Measurements from ENCODE around the gene TCOF1.
A peak's percentile ranks its signal among the peaks of the same experiment; 100 is the strongest.
"Not testable (repeated sequence)": the region's sequence is repeated elsewhere in the genome, so short reads cannot be mapped to it uniquely, and the experiment has no call there.

TCOF1 gene

GRCh38 chr5:150404941-150405816 lies 47.7 kb downstream of the TCOF1 start:
- no peak for DNase-seq (ENCODE audit: low spot score)

DNA sequence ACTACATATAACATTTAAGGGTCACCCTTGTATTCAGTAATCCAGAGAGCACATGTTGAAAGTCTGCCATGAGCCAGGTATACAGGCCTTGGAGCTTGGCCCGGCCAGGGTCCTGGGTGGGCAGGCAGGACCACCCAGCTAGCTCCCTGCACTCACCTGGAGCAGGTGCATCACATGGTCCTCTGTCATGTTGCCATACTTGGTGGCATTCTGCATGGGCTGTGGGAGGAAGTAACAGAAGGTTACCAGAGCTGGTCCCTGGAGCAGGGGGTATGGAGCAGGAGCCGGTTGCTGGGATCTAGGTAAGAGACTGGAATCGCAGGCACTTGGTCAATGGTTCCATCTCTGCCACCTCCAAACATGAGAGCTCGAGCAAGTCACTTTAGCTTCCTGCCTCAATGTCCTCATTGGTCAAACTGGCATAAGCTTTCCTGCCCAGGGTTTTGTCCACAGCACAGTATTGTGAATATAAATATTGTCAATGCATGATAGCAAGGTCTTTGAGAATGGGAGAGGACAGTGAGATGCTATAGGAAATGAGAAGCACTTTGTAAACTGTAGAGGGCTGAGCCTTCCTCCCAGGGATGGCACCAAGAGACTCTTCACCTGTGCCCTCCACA lies 48.7 kb downstream of the TCOF1 start:
- DNase-seq (ENCODE audit: low spot score), result no peak

- DNase-seq (ENCODE audit: low spot score), result no peak
These were observed 49.2 kb downstream of the TCOF1 start for GRCh38 chr5:150406723-150407095.

DNA sequence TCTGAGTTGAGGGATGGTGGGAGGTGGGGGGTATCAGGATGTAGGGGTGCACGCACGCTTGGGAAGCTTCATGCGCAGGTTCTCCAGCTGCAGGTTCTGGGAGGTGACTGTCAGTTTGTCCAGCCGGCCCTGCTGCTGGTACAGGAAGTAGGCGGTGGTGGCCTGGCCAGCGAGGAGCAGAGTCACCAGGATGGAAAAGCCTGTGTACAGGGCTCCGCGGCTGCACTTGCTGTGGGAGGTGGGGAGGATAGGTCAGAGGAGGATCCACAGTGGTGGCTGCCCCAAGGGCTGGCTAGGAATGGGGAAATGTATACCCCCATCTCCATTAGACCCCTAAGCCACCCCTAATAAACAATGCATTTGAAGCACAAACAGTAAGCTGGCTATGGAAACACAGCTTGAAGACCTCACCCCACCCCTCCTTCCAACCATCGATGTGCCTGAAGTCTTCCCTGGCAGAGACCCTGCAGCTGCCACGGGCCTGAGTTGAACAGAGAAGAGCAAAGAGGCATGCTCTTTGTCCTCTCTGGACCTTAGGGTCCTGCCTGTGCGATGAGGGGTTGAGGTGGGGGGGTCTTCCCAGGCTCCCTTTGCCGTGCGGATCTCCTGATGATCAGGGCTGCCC lies 49.7 kb downstream of the TCOF1 start:
- DNase-seq (ENCODE audit: low spot score), result no peak

- no peak for DNase-seq (ENCODE audit: low spot score)
These were observed 50.9 kb downstream of the TCOF1 start for GRCh38 chr5:150408231-150408943.

DNA sequence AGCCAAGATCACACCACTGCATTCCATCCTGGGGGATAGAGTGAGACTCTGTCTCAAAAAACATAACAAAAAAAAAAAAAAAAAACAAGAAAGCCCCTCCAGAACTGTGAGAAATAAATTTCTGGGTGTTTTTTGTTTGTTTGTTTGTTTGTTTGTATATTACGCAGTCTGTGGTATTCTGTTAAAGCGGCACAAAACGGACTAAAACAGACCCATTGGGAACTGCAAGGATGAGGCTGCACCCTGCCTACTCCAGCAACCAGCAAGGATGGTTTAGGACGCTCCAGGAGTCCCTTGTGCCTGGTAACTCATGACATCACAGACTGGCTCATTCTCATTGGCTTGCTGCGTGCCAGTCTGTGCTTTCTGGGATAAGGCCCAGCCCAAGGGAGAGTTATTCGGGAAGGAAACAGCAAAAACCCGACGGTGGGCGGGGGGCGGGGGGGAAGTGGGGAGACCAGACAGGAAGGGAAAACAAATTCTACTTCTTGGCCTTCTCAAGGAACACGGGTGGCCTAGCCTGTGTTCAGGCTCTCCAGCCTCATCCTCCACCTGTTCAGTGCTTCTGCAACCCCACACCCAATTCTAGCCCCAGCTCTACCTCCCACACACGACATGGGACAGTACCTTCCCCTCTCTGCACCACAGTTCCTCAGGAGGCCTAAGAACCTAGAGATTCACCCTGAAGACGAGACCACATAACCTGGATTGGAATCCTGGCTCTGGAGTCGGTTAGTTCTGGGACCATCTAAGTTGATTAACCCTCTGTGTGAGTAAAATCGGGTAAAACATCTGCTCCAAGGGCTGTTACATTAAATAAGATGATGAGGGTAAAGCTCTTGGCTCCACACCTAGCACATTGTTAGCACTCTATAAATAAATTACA lies 52.4 kb downstream of the TCOF1 start:
- peak; percentile 96 for DNase-seq (ENCODE audit: low spot score)

DNA sequence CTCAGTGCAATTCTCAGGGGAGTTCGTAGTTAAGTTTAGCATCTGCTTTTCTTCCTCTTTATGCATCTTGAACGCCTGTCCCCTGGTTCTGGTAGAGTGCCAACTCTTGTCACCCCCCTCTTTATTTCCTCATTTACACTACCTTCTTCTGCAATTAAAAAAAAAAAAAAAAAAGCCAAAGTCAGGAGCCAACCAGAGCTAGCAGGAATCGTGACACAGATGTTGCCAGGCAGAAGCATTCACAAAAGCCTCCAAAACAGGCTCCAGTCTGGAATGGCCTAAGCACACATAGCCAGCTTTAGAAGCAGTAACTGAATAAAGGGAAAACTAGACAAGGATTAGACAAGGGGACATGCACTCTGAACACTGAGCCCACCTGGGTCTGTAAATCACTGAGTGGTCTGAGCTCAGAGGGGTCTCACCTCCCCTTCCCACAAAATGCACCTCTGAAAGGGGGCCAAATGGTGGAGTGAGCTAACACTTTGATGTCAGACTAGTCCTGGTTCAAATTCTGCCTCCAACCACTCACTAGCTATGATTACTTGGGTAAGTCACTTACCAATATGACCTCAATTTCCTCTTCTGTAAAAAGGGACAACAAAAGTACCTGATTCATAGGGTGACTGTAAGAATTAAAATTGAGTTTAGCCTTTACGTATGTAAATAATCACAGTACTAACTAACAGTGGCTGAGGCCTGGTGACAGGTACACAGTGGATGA lies 53.2 kb downstream of the TCOF1 start:
- DNase-seq (ENCODE audit: low spot score), result peak; percentile 78

DNA sequence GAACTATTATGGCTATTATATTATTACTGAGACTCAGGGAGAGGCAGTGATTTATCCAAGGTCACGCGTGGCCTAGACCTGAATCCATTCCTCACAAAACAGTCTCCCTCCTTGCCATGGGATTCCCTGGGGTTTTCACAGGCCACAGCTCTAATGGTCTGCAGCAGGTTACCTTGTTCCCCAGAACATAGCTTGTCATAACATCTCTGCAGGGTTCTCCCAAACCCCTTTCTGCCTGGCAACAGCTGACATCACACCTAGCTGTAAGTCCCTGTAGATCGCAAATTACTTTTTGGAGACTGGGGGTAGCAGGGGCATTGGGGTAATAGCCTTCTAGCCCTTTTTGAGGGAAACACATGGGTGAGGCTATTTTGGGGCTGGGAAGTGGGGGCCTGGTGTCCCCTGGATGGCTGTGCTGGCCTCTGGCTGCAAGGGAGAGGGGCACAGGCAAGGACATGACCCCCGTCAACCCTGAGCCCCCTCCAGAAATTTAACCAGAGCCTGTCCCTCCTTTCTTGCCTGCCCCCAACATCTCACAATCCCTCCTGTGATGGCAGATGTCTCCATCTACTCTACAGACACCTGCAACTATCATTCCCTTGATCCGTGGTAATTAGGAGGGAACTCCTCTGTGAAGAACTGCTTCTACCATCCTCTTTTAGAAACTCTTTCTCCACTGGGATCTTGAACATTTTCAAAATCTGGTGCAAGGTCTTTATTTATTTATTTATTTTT lies 53.9 kb downstream of the TCOF1 start:
- peak; percentile 15 for DNase-seq (ENCODE audit: low spot score)

DNA sequence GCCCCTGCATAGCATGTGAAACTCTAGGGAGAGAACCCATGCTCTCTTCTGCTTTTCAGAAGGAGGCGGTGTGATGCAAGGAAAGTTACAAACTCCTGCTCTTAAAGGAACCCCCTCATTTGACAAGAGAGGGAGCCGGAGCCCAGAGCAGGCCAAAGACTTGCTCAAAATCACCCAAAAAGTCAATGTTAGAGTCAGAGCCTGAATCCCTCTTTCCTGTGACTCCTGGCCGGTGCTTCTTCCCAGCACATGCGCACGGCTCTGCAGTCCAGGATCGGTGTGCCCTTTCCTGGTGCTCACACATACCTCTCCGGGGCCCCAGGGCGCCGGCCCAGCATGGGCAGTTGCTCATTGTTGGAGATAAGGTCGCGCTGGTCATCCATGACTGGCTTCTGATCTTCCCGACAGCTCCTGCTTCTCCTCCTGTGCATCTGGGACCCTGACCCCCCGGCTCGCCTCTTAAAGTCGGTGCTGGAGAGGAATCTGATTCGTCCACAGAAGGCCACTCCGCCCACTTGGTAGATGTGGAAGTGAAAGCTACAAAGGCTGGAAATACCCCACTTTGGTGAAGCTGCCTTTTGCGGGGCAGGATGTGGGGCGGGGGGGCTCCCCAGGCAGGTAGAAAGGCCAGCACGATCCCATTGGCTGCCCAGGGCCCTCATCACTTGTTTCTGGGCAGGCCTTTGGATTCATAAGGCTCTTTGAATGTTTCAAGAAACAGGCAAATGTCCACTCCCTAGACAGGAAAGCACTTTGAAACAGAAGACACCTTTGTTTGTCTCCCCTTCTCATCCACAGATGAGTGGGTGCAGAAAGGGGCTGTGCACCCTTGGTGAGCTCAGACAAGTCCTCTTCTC lies 55.0 kb downstream of the TCOF1 start, which contains the start of gene CD74:
TSS of gene CD74 (minus strand) at position 592 of the 857 bp plus-strand sequence. CDS start at position 431, 161 bp downstream.
- peak; percentile 82 for DNase-seq (ENCODE audit: low spot score)

- no peak for DNase-seq (ENCODE audit: low spot score)
These were observed 55.8 kb downstream of the TCOF1 start for GRCh38 chr5:150413176-150413901.

- not testable (repeated sequence) for DNase-seq (ENCODE audit: low spot score)
These were observed 56.6 kb downstream of the TCOF1 start for GRCh38 chr5:150413902-150414790.

- peak; percentile 3 for DNase-seq (ENCODE audit: low spot score)
These were observed 62.3 kb downstream of the TCOF1 start for GRCh38 chr5:150419630-150420270.

- peak; percentile 7 for DNase-seq (ENCODE audit: low spot score)
These were observed 64.6 kb downstream of the TCOF1 start for GRCh38 chr5:150422075-150422474.

DNA sequence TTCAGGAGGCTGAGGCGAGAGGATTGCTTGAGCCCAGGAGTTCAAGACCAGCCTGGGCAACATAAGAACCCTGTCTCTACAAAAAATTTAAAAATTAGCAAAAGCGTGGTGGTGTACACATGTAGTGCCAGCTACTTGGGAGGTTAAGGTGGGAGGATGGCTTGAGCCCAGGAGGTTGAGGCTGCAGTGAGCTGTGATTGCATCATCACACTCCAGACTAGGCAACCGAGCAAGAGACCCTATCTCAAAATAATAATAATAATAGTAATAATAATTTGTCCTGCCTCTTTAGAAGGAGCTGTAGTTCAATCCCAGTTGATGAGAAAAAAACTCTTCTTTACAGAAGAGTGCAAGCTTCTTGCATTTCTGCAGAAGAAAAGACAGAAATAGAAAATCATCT lies 65.3 kb downstream of the TCOF1 start:
- DNase-seq (ENCODE audit: low spot score), result no peak

GRCh38 chr5:150426165-150426564 lies 68.7 kb downstream of the TCOF1 start:
- not testable (repeated sequence) for DNase-seq (ENCODE audit: low spot score)

DNA sequence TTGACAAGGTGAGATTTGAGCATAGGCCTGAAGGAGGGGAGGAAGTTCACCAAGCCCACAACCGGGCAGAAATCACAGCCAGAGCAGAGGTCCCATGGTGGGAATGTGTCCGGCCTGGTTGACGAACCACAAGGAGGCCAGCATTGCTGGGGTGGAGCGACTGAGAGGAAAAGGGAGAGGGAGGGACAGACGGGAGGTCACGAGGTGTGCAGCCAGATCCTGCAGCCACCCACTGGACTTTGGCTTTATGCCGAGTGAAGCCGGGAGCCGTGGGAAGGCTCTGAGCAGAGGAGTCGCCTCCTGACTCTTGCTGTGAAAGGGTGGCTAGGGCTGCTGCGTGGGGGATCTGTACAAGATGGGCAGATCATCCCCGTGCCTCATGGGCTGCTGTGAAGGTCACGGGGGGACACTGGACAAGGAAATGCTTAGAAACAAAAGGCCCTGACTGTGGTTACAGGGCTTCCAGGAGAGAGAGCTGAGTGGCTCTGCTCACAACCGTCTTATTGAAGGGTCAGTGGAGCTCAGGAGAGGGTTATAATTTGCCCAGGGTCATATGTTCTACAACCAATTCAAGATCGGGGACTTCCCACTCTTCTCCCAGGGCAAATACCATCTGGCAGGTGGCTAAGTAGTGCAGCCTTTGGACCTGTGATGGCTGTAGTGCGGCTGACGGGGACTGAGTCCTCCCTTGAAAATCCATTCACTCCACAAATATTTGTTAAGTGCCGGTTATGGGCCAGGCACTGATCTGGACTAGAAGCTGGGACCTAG lies 70.8 kb downstream of the TCOF1 start:
- DNase-seq (ENCODE audit: low spot score), result no peak
